Ishikawa (cell line): ENCODE measurements around the gene TSSK3.
A peak's percentile ranks its signal among the peaks of the same experiment; 100 is the strongest.

Experiments
- CEBPB ChIP-seq: IDR thresholded peaks from 2 replicates; pipeline ENCODE4 v1.6.1; 2012
- CREB1 ChIP-seq: IDR thresholded peaks from 2 replicates; pipeline ENCODE4 v1.6.1; 2012; ENCODE audit warnings: low read depth
- EGR1 ChIP-seq: IDR thresholded peaks from 2 replicates; pipeline ENCODE4 v1.6.1; 2012
- EP300 ChIP-seq: IDR thresholded peaks from 2 replicates; pipeline ENCODE4 v1.6.1; 2012; ENCODE audit warnings: borderline replicate concordance
- FOXM1 ChIP-seq: IDR thresholded peaks from 2 replicates; pipeline ENCODE4 v1.6.1; 2012; ENCODE audit warnings: low read depth, borderline replicate concordance
- NFIC ChIP-seq: IDR thresholded peaks from 2 replicates; pipeline ENCODE4 v1.6.1; 2012
- RAD21 ChIP-seq: IDR thresholded peaks from 2 replicates; pipeline ENCODE4 v1.6.1; 2012; ENCODE audit warnings: low read depth
- TAF1 ChIP-seq: IDR thresholded peaks from 2 replicates; pipeline ENCODE4 v1.6.1; 2012; ENCODE audit warnings: low read depth, mild to moderate bottlenecking
- TCF12 ChIP-seq: IDR thresholded peaks from 2 replicates; pipeline ENCODE4 v1.6.1; 2012; ENCODE audit warnings: low read depth
- TEAD4 ChIP-seq: IDR thresholded peaks from 2 replicates; pipeline ENCODE4 v1.6.1; 2012
- YY1 ChIP-seq: IDR thresholded peaks from 2 replicates; pipeline ENCODE4 v1.6.1; 2012; ENCODE audit warnings: low read depth
- ZBTB7A ChIP-seq: IDR thresholded peaks from 2 replicates; pipeline ENCODE4 v1.6.1; 2012; ENCODE audit warnings: low read depth
- TF ChIP-seq, protein P1 (sequence below): IDR thresholded peaks from 2 replicates; pipeline ENCODE4 v1.6.1; 2012
- TF ChIP-seq, protein P2 (sequence below): IDR thresholded peaks from 2 replicates; pipeline ENCODE4 v1.6.1; 2012; ENCODE audit warnings: low read depth, mild to moderate bottlenecking
- TF ChIP-seq, protein P3 (sequence below): IDR thresholded peaks from 2 replicates; pipeline ENCODE4 v1.6.1; 2012

Gene TSSK3

DNA sequence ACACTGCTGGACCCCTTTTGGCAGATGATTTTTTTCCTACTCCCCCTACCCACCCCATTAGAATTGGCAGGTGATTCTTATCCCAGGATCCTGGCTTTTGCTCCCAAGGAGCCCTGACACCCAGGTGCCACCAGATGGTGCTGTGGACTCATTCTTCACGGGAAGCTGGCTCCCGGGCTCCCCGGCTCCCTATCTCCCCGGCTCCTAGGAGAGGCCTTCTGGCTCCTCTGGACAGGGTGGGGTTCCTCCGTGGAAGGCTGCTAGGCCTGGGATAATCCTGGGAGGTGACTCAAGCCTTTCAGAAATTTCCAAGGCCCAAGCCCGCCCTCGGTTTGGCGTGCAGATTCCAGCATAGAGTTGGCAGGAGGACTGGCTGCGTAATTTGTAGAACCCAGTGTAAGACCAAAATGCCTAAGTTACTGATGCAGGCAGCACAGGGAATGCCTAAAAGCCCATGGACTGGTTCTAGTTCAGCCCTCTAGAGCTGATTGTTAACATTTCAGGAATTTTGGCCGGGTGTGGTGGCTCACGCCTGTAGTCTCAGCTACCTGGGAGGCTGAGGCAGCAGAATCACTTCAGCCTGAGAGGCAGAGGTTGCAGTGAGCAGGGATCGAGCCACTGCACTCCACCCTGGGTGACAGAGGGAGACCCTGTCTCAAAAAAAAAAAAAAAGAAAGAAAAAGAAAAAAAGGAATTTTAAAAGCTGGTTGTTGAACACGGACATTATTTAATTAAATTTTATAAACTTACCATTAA is 38.7 kb downstream of the TSSK3 start:
- TF ChIP-seq EGR1 (no peak), YY1 (no peak), RAD21 (peak; percentile 93)
- TF ChIP-seq, protein P1, sequence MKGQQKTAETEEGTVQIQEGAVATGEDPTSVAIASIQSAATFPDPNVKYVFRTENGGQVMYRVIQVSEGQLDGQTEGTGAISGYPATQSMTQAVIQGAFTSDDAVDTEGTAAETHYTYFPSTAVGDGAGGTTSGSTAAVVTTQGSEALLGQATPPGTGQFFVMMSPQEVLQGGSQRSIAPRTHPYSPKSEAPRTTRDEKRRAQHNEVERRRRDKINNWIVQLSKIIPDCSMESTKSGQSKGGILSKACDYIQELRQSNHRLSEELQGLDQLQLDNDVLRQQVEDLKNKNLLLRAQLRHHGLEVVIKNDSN, result no peak

DNA sequence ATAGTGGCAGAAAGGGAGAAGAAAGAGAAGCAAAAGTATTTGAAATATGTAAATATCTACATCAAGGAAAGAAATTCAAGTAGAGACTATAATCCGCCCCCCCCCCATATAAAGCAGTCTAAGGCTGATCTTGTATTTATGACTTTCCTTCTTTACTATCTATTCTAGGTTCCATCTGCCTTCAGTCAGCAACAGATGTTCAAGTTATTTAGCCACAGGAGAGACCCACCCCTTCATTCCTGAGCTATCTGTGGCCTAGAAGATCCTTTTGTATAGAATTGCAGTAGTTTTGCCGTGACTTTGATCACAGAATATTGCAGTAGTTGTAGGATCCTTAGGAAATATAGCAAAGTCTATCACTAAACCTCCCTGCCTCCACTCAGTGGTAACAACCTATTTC is 42.6 kb downstream of the TSSK3 start:
- TF ChIP-seq NFIC, result no peak
- no peak for TF ChIP-seq TCF12
- no peak for TF ChIP-seq TAF1
- no peak for TF ChIP-seq RAD21
- TF ChIP-seq, protein P2, sequence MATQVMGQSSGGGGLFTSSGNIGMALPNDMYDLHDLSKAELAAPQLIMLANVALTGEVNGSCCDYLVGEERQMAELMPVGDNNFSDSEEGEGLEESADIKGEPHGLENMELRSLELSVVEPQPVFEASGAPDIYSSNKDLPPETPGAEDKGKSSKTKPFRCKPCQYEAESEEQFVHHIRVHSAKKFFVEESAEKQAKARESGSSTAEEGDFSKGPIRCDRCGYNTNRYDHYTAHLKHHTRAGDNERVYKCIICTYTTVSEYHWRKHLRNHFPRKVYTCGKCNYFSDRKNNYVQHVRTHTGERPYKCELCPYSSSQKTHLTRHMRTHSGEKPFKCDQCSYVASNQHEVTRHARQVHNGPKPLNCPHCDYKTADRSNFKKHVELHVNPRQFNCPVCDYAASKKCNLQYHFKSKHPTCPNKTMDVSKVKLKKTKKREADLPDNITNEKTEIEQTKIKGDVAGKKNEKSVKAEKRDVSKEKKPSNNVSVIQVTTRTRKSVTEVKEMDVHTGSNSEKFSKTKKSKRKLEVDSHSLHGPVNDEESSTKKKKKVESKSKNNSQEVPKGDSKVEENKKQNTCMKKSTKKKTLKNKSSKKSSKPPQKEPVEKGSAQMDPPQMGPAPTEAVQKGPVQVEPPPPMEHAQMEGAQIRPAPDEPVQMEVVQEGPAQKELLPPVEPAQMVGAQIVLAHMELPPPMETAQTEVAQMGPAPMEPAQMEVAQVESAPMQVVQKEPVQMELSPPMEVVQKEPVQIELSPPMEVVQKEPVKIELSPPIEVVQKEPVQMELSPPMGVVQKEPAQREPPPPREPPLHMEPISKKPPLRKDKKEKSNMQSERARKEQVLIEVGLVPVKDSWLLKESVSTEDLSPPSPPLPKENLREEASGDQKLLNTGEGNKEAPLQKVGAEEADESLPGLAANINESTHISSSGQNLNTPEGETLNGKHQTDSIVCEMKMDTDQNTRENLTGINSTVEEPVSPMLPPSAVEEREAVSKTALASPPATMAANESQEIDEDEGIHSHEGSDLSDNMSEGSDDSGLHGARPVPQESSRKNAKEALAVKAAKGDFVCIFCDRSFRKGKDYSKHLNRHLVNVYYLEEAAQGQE, result no peak
- TF ChIP-seq, protein P1, result no peak
- no peak for TF ChIP-seq EGR1
- no peak for TF ChIP-seq CREB1
- TF ChIP-seq ZBTB7A, result no peak
- TF ChIP-seq YY1, result no peak
- no peak for TF ChIP-seq TEAD4
- TF ChIP-seq, protein P3, sequence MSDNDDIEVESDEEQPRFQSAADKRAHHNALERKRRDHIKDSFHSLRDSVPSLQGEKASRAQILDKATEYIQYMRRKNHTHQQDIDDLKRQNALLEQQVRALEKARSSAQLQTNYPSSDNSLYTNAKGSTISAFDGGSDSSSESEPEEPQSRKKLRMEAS, result no peak
- no peak for TF ChIP-seq FOXM1
- no peak for TF ChIP-seq CEBPB
- TF ChIP-seq EP300, result no peak

DNA sequence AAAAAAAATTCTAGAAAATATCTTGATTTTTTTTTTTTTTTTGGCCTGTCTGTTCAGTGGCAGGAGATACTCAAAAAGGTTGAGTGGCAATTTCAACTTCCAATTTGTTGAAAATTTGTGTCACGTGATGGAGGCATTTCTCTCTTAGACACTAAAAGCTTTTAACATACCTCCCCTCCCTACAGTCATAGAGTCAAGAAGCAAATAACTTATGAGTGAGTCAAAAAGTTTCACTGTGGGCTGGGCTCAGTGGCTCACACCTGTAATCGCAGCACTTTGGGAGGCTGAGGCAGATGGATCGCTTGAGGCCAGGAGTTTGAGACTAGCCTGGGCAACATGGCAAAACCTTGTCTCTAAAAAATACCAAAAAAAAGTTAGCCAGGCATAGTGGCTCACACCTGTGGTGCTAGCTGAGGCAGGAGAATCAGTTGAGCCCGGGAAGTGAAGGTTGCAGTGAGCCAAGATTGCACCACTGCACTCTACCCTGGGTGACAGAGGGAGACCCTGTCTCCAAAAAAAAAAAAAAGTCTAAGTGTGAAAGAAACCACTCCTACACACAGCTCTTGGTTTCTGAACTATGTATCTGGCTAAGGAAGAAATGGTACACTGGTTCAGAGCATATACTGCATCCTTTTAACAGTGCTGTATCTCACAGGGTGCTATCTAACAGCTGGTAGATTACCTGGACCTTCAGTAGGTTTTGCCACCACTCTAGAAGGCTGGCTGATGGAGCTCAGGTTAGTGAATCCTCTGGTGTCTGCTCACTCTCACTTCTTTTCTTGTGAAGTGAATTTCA is 43.5 kb downstream of the TSSK3 start:
- TF ChIP-seq, protein P3, result no peak
- TF ChIP-seq CEBPB (no peak), EGR1 (no peak), NFIC (no peak), FOXM1 (no peak)
- TF ChIP-seq, protein P2, result no peak

DNA sequence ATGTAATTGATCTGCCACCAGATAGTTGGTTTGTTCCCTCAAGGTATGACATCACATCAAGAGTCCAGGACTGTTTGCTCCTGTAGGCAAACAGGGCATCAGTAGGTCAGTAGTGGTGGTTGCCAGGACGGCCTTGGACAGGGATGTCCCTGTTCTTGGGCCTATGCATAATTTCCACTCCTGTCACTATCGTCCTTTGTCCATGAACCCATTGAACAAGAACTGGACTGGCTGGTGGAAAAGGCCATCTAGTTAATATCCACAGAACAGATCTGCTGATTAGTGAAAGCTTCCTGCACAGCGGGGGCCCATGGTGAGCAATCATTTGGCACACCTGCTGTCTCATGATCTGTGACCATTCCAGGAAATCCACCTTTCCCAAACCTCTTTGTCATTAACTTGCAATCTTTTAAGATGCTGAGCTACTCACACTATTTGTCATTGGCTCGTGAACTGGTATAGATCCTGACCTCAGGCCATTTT is 44.3 kb downstream of the TSSK3 start:
- TF ChIP-seq TEAD4, result 0 out of 2 replicates have a peak, but pooled peaks have one; percentile 9
- no peak for TF ChIP-seq CEBPB
- TF ChIP-seq FOXM1, result no peak
- peak; percentile 51; the same call in 1 of the 2 replicates for TF ChIP-seq NFIC

DNA sequence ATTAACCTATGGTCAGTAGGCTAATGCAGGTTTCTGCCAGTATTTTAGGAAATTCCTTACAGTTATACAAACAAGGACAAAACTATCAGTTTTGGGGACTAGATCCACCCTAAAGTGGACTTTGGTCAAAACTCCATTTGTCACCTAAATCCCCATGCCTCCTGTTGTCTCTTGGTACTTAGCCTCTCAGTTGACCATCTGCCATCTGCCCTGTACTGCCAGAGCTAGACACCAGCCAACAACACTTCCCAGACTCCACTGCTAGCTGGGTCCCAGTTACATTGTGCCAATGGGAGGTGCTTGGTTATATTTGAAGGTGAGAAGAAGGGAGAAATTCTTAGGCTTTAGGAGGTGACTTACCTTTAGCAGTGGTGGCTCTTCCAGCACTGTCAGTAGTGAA is 48.9 kb downstream of the TSSK3 start:
- TF ChIP-seq TCF12 (no peak), TEAD4 (no peak), ZBTB7A (no peak), FOXM1 (no peak), EGR1 (no peak), NFIC (no peak), EP300 (no peak), YY1 (no peak), CEBPB (no peak), CREB1 (no peak)
- TF ChIP-seq, protein P1, result no peak
- TF ChIP-seq, protein P3, result no peak
